Left colon (tissue), 2 donors: ENCODE measurements around the gene PAQR6. TPM values are rescaled to one million over a fixed set of nuclear protein-coding genes. Genes with fewer than 3 reads are reported as not detected.

Source experiments
- ATAC-seq: fragments of 200-7000 bp; cut with Tn5 transposase; one replicate; pipeline ENCODE4 v1.9.1; 2020; ENCODE audit warnings: mild to moderate bottlenecking, moderate library complexity
- DNase-seq, 2 donors: peaks; one replicate each; pipeline ENCODE4 v3.0.0-alpha.2; 2020
- intact Hi-C, 2 donors: fragments of 100-400 bp; cut with DNase I in 1 of 2; cut with micrococcal nuclease in 1 of 2; formaldehyde crosslinking; loops; one replicate each; pipeline versions ENCODE4 v1.11.2 to v1.14.0; 2022; cut with DNase I, micrococcal nuclease
- long read RNA-seq: library from polyadenylated mRNA; unstranded; transcript quantifications from one replicate; pipeline ENCODE4 v2.0.0, GENCODE V29; 2021
- total RNA-seq, 2 donors: library from RNA; stranded (reverse); fragmentation: NEBNext Ultra II Directional; extraction: Animal tissue kit (Norgen Biotek cat#: 25700); gene quantifications; one replicate each; pipeline ENCODE4 v1.2.1, GENCODE V29; 2021
- donor health status: DM: no; HTN: no; CAD: no.
- donor health status: DM: yes; HTN: yes; CAD: no.

PAQR6 gene, protein sequence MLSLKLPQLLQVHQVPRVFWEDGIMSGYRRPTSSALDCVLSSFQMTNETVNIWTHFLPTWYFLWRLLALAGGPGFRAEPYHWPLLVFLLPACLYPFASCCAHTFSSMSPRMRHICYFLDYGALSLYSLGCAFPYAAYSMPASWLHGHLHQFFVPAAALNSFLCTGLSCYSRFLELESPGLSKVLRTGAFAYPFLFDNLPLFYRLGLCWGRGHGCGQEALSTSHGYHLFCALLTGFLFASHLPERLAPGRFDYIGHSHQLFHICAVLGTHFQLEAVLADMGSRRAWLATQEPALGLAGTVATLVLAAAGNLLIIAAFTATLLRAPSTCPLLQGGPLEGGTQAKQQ
- total RNA-seq = 1 to 10 TPM; 1.8 to 3.0 TPM
- long read RNA-seq, partial matches to known transcripts = 3 of 3 reads
- long read RNA-seq, other reads (novel, unspliced or antisense) = 0 of 3 reads

DNA sequence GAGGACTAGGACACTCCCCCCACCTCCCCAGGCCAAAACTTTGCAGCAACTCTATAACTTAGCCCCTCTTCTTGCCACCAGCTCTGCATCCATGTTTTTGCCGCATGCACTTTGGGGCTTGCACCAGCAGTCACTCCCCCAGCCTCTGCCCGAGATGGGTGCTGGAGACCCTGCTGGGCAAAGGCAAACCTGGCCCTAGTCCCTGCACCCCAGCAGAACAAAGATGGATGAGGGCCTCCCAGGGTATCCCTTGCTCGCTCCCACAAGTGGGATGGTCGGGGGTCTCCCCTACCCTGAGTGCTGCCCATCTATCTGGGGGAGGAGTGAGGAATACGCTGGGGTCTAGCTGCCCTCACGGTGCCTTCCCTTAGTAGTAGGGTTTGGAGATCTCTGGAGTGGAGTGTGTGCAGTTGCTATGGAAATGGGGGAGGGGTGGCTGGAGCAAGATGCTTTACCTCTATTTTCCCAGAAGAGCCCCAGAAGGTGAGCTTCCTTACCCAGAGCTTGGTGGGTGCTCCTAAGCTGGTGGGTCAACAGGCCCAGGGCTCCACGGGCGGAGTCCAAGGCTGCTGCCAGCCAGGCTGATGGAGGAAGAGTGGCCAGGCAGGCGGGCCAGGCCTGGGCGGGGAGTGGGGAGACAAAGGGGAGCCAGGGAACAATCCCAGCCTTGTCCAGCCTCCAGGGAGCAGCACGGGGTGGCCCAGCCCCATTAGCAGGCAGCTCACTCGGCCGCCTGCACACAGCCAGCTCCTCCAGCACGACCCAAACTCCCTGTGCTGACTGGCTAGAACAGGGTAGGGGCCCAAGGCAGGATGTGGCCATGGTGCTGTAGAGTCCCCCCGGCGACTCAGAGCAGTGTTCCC lies at the start of gene PAQR6:
TSS of gene PAQR6 (minus strand) at position 597 of the 863 bp plus-strand sequence. CDS start 1,325 bp downstream, outside the sequence.
- intact Hi-C loops = no loop called here
- ATAC-seq (peak; percentile 37), DNase-seq (peak in 1 of 2 donors; percentile 29)

DNA sequence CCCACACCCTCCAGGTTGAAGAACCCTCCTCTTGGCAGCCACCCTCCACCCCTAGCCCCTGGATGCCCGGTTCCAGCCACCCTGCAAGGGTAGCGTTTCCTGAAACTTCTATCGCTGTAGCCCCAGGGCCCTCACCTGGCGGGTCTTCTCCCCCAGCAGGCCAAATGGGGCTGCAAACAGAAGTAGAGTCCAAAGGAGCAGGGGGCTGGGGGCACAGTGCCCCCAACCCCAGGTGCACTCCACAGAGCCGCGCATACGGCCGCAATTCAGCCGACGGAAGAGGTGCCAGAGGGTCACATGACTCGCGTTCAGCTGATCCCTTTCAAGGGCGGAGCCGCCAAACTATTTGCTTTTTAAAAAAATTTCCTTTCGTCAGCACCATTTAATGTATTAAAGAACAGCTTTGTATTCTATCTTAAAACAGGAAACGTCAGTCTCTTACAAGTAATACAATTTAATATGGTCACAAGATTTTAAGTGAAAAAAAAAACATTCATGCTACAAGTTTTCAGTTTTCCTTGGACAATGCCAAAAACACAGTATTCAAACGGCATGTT lies 47.6 kb upstream of the PAQR6 start, which contains the start of gene GLMP:
TSS of gene GLMP (minus strand) at position 289 of the 557 bp plus-strand sequence. CDS start at position 255, 34 bp downstream.
- intact Hi-C loops = no loop called here
- ATAC-seq = peak; percentile 62

DNA sequence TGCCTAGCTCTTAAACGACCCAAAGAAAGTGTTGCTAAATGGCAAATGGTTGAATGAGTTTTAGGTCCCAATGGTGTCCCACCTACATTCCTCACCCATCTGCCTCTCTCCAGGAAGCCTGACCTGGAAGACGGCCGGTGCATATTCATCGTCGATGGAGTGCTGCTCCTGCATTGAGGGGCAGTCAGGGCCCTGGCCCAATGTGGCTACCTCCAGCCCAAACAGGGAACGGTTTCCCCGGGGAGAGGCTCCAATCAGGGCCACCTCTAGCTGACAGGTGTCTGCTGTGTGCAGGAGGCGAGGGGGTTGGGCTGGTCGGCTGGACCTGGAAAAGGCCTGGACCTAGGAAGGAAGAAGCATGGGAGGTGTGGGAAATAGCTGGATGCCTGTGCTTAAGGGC lies 46.0 kb upstream of the PAQR6 start:
- ATAC-seq (no peak), DNase-seq (no peak)
- intact Hi-C loops = no loop called here

More for the DNA sequence above, 47.6 kb upstream of the PAQR6 start, which contains the start of gene GLMP:
- DNase-seq = peak; percentile 69 to 84

DNA sequence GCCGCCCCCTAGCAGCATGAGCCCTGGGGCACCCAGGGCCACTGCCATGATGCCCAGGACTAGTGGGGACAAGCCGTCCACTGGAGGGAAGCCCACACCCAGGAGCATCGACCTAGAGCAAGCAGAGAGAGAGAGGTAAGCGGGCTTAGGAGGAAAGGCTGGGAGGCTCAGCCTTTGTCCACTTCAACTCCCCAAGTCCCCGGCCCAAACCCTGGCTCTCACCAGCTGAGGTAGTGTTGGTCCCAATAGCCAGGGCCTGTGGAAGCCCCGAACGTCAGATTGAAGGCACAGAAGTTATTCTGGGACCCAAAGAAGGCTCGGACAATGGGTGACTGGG lies 45.2 kb upstream of the PAQR6 start:
- no peak for DNase-seq
- intact Hi-C loops = no loop called here

DNA sequence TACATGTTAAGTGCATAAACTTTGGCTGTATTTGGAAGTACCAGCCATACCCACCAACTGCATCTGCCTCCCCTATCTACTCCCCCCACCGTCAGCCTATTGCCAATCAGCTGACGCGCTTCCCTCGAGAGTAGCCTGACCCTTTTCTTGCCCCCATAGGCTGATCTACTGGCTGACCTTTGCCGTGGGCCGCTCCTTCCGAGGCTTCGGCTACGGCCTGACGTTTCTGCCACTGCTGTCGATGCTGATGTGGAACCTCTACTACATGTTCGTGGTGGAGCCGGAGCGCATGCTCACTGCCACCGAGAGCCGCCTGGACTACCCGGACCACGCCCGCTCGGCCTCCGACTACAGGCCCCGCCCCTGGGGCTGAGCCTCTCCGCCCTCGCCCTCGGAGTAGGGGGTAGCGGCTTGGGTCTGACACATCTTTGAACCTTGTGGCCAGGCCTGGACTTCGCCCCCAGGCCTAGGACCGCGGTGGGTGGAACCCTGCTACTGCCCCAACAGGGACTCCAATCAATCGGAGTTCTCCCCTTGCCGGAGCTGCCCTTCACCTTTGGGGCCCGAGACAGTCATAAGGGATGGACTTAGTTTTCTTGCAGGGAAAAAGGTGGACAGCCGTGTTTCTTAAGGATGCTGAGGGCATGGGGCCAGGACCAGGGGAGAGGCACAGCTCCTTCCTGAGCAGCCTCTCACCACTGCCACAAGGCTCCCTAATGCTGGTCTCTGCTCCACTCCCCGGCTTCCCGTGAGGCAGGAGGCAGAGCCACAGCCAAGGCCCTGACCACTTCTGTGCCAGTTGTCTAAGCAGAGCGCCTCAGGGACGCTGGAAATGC lies 43.6 kb upstream of the PAQR6 start:
- peak; percentile 95 for ATAC-seq
- intact Hi-C loops = no loop called here
- DNase-seq = peak; percentile 93 to 94

More for the DNA sequence above, 45.2 kb upstream of the PAQR6 start:
- ATAC-seq = no peak

DNA sequence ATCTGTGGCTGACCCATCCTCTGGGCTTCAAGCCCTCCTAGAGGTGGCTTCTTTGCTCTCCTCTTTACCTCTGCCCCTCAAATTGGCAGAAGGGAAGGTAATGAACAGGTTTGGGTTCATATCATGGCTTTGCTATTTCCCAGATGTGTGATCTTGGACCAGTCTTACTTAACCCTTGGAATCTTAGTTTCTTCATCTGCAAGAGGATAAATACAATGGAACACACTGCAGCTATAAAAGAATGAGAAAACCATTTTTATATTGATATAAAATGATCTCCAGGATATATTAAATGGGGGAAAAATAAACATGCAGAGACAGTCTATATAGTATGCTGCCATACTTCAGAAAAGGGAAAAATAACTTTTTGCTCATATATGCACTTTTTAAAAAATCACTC lies 42.0 kb upstream of the PAQR6 start:
- intact Hi-C loops = no loop called here

DNA sequence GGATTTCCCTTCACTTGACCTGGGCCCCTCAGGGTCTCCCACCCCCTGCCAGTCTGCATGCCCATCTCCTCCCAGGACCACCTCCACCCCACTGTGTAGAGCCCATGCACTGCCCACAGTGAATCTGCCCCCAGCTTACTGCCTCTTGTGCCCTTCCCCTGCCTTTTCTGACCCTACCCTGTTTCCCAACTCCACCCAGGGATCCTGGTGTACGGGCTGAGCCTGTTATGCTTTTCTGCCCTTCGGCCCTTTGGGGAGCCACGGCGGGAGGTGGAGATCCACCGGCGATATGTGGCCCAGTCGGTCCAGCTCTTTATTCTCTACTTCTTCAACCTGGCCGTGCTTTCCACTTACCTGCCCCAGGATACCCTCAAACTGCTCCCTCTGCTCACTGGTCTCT lies 38.2 kb upstream of the PAQR6 start:
- no peak for DNase-seq
- intact Hi-C loops = no loop called here
- no peak for ATAC-seq

More for the DNA sequence above, 42.0 kb upstream of the PAQR6 start:
- ATAC-seq = no peak
- DNase-seq = no peak

DNA sequence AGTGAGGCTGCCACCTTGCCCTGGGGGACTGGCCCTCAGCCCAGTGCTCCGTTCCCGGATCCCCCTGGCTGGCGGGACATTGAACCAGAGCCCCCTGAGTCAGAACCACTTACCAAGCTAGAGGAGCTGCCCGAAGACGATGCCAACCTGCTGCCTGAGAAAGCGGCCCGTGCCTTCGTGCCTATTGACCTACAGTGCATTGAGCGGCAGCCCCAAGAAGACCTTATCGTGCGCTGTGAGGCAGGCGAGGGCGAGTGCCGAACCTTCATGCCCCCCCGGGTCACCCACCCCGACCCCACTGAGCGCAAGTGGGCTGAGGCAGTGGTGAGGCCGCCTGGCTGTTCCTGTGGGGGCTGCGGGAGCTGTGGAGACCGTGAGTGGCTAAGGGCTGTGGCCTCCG lies 37.6 kb upstream of the PAQR6 start:
- DNase-seq = no peak
- ATAC-seq = no peak
- intact Hi-C loops = no loop called here

DNA sequence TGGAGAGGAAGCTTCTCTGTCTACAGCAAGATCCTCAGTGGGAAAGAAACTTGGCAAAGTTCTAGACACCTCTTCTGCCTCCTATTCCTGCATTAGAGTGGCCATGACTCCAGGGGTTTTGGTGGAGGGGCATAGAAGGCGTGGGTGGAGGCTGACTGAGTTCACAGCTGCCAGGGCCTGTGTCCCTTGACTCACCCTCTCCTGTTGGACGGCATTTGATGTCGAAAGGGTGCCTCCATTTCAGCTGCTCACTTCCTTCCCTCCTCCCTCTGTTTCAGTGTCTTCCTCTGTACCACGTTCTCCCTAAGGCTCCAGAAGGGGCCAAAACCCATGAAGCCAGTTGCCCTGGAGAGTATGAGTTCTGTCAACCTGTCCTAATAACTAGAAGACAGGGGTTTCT lies 36.9 kb upstream of the PAQR6 start:
- DNase-seq (no peak), ATAC-seq (no peak)
- intact Hi-C loops = no loop called here

DNA sequence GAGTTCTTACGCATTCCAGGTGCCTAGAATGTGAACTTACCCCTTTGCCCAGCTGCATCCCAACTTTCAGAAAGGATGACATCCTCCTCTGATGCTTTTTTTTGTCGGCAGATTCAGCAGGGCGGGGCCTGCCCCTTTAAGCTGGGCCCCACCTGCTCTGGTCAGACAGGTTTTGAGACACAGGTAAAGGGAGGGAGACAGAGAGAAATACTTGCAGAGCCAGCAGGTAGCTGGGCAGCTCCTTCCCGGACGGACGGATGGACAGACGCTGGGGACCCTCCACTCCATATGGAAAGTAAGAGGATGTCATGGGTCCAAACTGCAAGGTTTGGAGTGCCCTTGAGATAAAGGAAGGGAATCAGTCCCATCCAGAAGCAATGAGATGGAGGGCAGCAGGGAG lies 36.3 kb upstream of the PAQR6 start, which contains the start of gene TMEM79:
TSS of gene TMEM79 (plus strand) at position 214 of the 400 bp plus-strand sequence. CDS start 902 bp downstream, outside the sequence.
- DNase-seq = peak; percentile 45 to 53
- intact Hi-C loops = no loop called here
- ATAC-seq = peak; percentile 16

DNA sequence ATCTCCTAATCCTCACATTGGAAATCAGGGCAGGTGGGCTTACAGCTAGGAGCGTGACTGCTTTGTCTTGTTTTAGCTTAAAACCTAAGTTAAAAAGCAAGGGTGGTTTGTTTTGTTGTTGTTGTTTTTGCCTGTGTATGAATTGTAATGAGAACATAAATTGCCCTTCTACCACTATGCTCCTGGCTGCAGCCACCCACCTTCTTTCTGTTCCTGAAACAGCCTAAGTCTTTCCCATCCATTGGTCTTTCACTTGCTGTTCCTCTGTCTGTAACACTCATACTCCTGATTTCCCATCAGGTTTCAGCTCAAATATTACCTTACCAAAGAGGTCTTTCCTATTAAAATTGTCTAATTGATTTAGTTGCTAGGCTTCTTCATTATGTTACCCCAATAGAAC lies 35.7 kb upstream of the PAQR6 start:
- intact Hi-C loops = no loop called here
- ATAC-seq (no peak), DNase-seq (no peak)

DNA sequence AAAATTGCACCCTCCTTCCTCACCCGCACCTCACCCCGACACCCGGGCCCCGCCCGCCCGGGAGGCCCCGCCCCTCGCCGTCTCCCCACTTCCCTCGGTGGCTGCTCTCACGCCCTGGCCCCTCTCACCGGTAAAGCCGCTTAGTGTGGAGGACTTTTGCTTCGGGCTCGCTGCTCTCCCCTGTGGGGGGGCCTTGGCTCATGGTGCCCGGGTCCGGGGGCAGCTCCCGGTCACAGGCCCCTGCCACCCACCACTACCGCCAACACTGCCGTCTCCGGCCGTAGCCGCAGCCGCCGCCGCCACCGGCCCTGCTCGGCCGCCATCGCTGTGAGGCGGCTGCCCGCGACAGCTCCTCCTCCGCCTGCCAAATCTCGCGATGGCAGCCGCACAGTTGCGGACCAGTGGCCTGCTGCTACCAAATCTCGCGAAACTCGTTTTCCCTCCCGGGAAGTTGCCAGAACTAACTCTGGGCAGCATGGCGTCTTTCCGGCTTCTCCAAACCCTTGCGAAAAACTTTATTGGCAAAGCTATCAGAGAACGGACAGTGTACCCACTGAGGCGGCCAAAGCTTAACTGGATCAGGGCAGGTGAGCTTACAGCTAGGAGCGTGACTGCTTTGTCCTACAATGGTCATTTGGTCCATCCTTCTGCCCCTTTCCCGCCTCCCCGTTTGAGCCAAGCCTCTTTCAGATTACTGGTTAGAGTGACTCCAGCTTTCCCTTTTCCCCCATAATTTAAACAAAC lies 34.8 kb upstream of the PAQR6 start, which contains the start of gene SMG5:
TSS of gene SMG5 (minus strand) at position 347 of the 744 bp plus-strand sequence. CDS start at position 202, 145 bp downstream.
- DNase-seq = peak; percentile 95 to 99
- ATAC-seq = peak; percentile 87
- intact Hi-C loops = no loop called here

DNA sequence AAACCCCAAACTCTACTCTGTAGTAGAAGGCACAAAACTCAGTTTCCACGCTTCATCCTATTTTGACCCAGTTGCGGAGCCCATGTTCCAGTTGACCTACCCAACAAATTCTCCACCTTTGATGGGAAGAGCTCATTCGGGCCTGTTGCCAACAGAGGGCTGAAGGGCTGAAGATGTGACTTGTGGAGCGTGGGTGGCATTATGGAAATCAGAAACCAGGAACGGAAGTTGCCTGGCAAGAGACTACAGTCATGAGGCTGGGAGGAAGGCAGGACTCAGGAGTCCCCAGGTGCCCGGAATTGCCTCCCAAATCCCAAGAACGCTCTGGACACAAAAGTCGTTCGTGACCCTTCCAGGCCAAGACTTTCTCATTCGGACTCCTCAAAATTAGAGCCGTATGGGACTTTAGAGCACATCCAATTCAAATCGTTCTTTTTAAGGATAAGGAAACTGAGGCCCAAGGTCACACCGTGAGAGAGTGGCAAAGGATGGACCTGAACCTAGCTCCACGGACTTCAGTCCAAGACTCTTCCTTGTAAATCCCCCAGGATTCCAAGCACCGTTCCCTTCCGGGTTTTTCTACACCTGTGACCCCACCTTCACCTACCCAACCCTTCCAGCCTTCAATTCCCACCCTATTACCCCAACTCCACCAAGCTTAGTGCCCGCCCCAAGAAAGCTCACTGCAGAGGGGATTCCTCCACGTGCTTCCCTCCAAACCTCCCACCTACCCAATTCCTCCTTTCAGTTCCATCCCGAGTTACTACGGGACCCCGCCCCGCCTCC lies 34.0 kb upstream of the PAQR6 start:
- ATAC-seq = peak; percentile 73
- intact Hi-C loops = no loop called here
- DNase-seq = peak; percentile 19 to 73

DNA sequence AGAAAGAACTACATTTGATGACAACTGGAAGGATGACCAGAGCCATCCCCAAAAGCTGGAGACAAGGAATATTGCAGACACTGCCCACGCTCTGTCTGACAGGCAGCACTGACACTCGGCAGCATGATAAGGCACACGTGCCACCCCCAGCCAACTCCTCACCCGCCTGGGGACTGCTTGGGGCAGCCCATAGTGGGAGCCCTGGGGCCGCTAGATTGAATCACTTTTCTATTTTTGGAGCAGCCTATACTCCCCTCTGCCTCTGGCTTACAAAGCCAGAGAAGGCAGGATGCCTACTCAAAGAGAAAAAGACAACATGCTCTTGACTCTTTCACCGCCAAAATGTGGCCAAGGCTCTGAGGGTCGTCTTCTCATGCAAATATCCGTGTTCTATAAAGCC lies 33.4 kb upstream of the PAQR6 start:
- intact Hi-C loops = no loop called here
- ATAC-seq = no peak
- no peak for DNase-seq

DNA sequence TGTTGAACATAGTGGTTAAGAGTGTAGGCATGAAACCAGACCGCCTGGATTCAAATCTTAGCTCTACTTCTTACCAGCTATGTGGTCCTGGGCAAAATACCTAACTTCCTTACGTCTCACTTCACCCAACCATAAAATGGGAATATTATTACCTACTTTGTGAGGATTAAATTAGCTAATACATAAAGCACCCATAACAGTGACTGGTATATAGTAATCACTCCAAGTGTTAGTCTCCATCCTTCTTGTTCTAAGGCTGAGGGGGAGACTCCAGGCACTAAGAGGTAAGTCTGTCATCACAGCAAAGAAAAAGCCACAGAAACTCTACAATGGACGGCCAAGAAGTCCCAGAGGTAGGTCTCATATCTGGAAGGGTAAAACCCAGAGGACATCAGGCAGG lies 32.0 kb upstream of the PAQR6 start:
- ATAC-seq = no peak
- intact Hi-C loops = no loop called here
- no peak for DNase-seq

DNA sequence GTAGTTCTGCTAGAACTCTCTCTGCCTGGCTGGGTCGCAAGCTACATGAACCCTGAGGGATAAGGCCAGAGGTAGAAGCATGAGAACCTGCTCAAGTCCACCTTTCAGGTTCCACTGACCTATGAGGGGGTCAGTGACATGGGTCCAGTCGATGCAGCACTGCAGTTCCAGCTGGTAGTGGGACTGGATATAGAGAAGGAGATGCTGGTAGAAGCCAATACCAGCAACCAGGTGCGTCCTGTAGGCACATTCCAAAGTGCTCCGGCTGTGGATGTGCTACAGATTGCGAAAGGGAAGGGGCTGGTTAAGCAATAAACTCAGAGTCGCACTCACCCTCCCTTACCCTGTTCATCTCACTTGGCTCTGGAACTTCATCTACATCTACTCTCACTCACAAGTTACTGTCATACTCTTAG lies 29.1 kb upstream of the PAQR6 start:
- ATAC-seq (no peak), DNase-seq (no peak)
- intact Hi-C loops = no loop called here

DNA sequence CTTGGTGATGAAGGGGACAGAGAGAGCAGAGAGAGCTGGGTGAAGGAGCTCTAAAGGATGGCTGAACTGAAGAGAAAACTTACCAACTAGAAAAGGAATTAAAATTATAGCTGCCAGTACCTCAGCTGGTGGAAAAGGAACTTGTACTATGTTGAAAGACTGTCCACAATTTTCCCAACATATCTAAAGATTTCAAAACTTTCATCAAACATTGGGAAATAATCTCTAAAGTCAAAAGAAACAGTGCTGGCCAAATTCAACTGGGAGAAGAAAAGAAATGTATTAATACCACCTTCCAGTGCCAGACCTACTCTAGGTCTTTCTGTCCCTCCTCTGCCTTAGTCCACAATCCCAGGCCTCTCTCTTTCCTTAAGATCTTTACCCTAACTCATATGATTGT lies 28.7 kb upstream of the PAQR6 start:
- intact Hi-C loops = no loop called here
- DNase-seq (no peak), ATAC-seq (no peak)
